ENCODE data around the gene SLFN11.
"Not testable (repeated sequence)": the region's sequence is repeated elsewhere in the genome, so short reads cannot be mapped to it uniquely, and the experiment has no call there.

The SLFN11 gene

GRCh38 chr17:35341411-35341992 lies 31.9 kb downstream of the SLFN11 start:
- no peak overlapping the region for H3K4me3 ChIP-seq (replicated peaks; ENCODE audit: insufficient read depth, low read length)
- H3K27ac ChIP-seq (replicated peaks) = no peak overlapping the region
- DNase-seq (ENCODE audit: low read depth in 1 of 2, low spot score in 1 of 2) = peak in 1 of 2 experiments; percentile 70

GRCh38 chr17:35338230-35338629 lies 35.2 kb downstream of the SLFN11 start:
- H3K27me3 ChIP-seq (ENCODE audit: insufficient read depth, poor library complexity, severe bottlenecking) = no peaks in the 10 kb centered on the region
- no peak for DNase-seq (ENCODE audit: low read depth in 1 of 2, low spot score in 1 of 2)
- no peak overlapping the region for H3K4me3 ChIP-seq (replicated peaks; ENCODE audit: insufficient read depth, low read length)
- H3K27ac ChIP-seq (replicated peaks) = no peak overlapping the region
- TF ChIP-seq REST (IDR thresholded peaks at IDR 0.05; ENCODE audit: insufficient replicate concordance, low read depth) = no peak

More at GRCh38 chr17:35341411-35341992, 31.9 kb downstream of the SLFN11 start:
- no peaks in the 10 kb centered on the region for H3K27me3 ChIP-seq (ENCODE audit: insufficient read depth, poor library complexity, severe bottlenecking)
- TF ChIP-seq GABPA (IDR thresholded peaks at IDR 0.05; ENCODE audit: low read depth) = no peak
- TF ChIP-seq REST (IDR thresholded peaks at IDR 0.05; ENCODE audit: insufficient replicate concordance, low read depth) = no peak
- TF ChIP-seq SPI1 (IDR thresholded peaks at IDR 0.05; ENCODE audit: borderline replicate concordance, low read depth) = no peak
- no peak for TF ChIP-seq CTCF (IDR thresholded peaks at IDR 0.05; ENCODE audit: insufficient read depth, low read length)
- no peak for TF ChIP-seq POLR2AphosphoS5 (IDR thresholded peaks at IDR 0.05; ENCODE audit: low read depth)

GRCh38 chr17:35337364-35337763 lies 36.1 kb downstream of the SLFN11 start:
- H3K4me3 ChIP-seq (replicated peaks; ENCODE audit: insufficient read depth, low read length) = no peak overlapping the region
- H3K27ac ChIP-seq (replicated peaks) = no peak overlapping the region
- no peak for TF ChIP-seq GABPA (IDR thresholded peaks at IDR 0.05; ENCODE audit: low read depth)
- TF ChIP-seq POLR2AphosphoS5 (IDR thresholded peaks at IDR 0.05; ENCODE audit: low read depth) = no peak
- no peak for TF ChIP-seq SPI1 (IDR thresholded peaks at IDR 0.05; ENCODE audit: borderline replicate concordance, low read depth)
- TF ChIP-seq REST (IDR thresholded peaks at IDR 0.05; ENCODE audit: insufficient replicate concordance, low read depth) = no peak
- TF ChIP-seq CTCF (IDR thresholded peaks at IDR 0.05; ENCODE audit: insufficient read depth, low read length) = no peak
- DNase-seq (ENCODE audit: low read depth in 1 of 2, low spot score in 1 of 2) = no peak
- no peaks in the 10 kb centered on the region for H3K27me3 ChIP-seq (ENCODE audit: insufficient read depth, poor library complexity, severe bottlenecking)

GRCh38 chr17:35333578-35333977 lies 39.8 kb downstream of the SLFN11 start:
- not testable (repeated sequence) for H3K27me3 ChIP-seq (ENCODE audit: insufficient read depth, poor library complexity, severe bottlenecking); H3K4me3 ChIP-seq (replicated peaks; ENCODE audit: insufficient read depth, low read length); DNase-seq (ENCODE audit: low read depth in 1 of 2, low spot score in 1 of 2); H3K27ac ChIP-seq (replicated peaks)
